ENCODE results near the gene IFT122.
"Not testable (repeated sequence)": the region's sequence is repeated elsewhere in the genome, so short reads cannot be mapped to it uniquely, and the experiment has no call there.

IFT122 gene

DNA sequence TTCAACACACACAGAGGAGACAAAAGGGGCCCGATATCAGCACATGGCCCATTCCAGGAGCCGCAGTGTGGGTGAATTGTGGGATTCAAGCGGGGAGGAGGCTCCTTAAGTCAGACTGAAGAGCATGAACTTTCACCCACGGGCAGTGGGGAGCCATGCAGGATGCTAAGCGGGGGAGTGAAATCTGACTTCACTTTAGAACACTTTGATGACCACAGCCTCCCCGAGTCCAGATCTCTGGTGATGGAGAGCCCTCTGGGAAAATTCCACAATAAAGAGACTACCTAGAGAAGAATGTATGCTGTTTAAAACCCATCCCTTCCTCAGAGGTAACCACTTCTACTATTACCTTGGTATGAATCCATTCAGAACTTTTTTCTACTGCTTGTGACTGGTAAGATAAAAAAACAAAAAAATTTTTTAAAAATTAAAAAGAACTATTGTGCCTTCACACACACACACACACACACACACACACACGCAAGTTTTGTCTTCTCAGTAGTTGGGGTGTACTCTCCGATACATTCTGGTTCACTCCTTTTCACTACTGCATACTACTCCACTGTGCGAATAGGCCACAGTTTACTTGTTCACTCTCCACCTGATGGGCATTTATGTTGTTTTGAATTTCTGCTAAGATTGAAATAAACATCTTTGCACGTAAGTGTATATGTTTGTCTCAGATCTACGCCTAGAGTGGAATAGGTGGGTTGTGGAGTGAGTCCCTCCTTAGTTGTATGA lies 100.9 kb downstream of the IFT122 start:
- no peak for DNase-seq (ENCODE audit: low read depth in 2 of 2)

DNA sequence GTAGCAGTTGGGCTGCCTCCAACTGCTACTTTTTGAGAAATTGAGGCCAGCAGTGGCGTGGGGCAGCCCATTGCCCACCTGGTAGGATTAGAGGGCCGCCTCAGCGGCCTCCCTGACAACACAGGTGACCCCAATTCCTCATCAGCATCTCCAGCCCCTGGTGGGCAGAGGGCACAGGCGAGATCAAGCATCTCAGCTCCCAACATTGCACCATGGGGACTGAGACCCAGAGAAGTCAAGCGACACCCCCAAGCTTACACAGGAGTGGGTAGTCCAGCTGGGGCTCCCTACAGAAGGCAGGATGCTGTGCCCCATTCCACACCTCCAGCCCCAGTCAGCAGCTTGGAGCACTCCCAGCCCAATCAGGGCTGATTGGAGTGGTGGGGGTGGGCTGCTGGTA lies 102.7 kb downstream of the IFT122 start:
- no peak for DNase-seq (ENCODE audit: low read depth in 2 of 2)

DNA sequence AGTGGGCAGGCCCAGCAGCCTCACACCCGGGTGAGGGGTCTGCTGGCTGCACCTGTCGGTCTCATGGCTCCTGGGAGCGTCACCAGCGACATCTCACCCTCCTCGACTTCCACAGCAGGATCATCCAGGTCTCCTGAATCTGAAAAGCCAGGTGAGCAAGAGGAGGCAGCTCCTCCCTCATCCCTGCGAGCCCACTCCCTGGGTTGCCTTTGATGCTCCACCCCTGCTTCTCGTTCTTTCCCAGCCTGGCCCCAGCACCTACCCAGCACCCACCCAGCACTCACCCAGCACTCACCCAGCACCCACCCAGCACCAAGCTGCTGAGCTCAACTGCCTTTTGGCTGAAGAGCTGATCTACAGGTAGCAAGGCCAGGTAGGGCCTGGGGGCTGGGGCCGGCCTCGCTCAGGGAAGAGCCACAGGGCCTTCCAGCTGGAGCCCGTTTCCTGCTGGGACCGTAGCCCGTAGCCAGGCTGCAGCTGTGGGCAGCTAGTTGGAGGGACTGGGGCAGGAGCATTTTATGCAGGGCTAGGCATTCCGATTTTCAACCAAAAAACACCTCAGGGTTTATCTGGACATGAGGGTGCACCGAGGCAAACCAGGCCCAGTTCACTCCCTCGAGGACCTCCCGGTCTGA lies 103.2 kb downstream of the IFT122 start, which contains the start of gene H1-8:
TSS of gene H1-8 (plus strand) at position 20 of the 635 bp plus-strand sequence. CDS start at position 64, 44 bp downstream.
- DNase-seq (ENCODE audit: low read depth in 2 of 2): no peak

DNA sequence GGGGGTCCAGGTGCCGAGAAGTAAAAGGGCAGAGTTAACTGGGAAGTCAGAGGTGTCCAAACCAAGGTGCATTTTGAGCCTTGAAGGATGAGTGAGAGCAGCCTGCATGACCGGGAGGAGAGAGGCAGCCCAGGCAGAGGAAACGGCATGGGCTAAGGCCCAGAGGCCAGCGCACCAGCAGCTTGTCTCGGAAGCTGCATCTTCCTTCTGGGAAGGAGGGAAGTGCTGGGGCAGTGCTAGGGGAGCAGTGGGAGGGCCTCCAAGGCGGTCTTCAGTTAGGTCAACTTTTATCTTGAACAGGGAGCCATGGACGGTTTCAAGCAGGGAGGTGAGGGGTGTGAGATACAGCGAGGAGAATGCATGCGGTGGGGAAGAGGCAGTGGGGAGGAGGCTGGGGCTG lies 104.0 kb downstream of the IFT122 start:
- no peak for DNase-seq (ENCODE audit: low read depth in 2 of 2)

DNA sequence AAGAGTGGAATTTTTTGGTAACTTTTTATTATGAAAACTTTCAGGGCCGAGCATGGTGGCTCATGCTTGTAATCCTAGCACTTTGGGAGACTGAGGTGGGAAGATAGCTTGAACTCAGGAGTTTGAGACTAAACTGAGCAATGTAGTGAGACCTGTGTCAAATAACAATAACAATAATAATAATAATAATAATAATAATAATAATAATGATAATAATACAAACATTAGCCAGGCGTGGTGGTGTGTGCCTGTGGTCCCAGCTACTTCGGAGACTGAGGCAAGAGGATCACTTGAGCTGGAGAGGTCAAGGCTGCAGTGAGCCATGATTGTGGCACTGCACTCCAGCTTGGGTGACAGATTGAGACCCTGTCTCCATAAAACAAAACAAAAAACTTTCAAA lies 105.9 kb downstream of the IFT122 start:
- DNase-seq (ENCODE audit: low read depth in 2 of 2): not testable (repeated sequence)

DNA sequence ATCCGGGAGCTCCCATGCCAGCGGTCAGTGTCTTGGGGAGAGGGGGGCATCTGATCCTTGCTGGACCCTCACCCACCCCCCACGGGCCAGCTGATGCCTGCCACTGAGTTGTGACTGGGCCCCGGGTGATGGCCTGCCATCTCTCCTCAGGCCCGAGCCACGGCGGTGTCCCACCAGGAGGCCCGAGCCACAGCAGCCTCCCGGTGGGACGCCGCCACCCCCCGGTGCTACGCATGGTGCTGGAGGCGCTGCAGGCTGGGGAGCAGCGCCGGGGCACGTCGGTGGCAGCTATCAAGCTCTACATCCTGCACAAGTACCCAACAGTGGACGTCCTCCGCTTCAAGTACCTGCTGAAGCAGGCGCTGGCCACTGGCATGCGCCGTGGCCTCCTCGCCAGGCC lies 107.2 kb downstream of the IFT122 start:
- DNase-seq (ENCODE audit: low read depth in 2 of 2): no peak

DNA sequence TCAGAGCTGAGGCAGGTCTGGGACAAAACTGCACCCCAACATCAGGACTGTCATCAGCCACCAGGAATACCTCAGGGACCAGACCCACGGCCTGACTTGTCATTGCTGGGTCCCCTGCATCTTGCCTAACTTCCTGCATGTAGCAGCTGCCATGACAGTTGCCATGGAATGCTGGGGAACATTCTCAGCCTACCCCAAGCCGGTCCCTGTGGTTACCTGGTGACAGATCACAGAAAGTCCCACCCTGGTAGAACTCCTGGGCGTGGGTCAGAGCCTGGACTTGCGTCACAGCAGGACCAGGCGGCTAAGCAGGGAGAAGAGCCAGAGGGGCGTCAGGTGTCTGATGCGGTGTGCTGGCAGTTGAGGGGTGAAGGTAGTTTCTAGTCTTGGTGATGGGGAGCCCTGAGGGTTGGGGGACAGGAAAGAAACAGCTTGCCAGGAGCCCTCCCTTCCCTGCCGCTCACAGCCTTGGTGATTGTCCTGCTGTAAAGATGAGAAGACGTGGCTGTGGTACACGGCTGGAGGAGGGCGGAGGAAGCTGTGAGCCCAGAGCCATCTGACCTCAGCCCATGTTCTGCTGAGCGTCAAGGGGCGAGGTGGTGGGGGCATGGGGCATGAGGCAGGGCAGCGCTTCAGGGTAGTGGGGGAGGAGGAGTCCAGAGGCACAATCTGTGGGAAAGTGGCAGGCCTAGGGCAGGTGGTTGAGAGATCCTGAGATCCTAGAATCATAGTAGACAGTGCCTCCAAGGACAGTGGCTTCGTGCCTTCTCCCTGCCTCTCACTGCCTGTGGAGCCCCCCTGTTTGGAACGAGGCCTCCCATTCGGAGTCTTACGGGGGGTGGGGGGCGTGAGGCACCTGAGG lies 108.3 kb downstream of the IFT122 start:
- DNase-seq (ENCODE audit: low read depth in 2 of 2): no peak

DNA sequence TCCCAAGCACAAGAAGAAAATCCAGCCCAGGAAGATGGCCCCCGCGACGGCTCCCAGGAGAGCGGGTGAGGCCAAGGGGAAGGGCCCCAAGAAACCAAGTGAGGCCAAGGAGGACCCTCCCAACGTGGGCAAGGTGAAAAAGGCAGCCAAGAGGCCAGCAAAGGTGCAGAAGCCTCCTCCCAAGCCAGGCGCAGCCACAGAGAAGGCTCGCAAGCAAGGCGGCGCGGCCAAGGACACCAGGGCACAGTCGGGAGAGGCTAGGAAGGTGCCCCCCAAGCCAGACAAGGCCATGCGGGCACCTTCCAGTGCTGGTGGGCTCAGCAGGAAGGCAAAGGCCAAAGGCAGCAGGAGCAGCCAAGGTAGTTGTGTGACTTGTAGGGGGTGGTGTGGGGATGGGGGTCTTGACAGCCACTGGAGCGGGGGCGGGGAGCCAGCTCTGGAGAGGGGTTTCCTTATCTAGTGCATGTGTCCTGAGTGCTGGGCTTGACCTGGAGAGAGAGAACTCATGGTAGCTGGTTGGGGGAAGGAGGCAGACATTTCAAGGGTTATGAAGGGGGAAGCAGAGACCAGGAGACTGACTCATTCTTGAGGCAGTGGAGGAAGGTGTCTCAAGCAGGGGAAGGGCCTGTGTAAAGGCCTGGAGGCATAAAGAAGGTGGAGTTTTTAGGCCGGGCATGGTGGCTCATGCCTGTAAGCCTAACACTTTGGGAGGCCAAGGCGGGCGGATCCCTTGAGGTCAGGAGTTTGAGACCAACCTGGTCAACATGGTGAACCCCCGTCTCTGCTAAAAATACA lies 109.2 kb downstream of the IFT122 start:
- no peak for DNase-seq (ENCODE audit: low read depth in 2 of 2)

DNA sequence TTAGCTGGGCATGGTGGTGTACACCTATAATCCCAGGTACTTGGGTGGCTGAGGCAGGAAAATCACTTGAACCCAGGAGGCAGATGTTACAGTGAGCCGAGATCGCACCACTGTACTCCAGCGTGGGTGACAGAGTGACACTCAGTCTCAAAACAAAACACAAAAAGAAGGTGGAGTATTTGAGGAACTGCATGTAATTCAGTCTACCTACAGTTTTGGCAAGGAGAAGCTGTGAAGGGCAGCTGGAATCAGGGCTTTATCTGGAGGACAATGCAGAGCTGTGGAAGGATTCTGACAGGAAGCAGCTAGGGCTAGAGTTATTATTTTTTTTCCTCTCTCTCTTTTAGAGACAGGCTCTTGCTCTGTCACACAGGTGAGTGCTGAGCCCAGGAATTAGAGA lies 109.8 kb downstream of the IFT122 start:
- DNase-seq (ENCODE audit: low read depth in 2 of 2): no peak

DNA sequence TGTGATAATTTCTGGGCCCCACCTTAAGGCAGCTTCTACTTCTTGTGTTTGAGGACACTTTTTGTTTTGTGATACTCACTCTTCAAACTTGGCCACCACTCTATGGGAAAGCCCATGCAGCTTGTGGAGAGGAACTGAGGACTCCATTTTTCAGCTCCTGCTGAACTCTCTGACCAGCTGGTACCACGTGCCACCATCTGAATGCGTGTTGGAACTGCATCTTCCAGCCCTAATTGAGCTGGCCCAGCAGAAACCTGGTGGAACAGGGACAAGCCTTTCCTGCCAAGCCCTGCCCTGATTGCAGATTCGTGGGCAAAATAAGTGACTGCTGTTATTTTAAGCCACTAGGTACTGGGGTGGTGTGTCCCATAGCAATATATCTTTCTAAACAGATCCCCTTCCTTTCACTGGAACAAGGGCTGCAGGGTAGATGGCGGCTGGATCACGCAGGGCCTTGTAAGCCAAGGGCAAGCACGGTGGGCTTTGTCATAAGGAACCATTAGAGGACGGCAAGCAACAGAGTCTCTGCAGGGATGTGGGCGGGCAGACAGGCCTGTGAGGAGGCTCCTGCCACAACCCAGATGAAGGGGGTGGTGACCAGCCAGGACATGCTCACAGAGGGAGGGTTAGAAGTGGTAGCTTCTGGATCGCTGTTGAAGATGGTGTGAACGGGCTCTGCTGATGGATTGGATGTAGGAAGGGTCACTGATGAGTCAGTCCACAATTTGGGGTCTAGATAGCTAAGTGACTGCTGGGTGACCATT lies 112.4 kb downstream of the IFT122 start:
- no peak for DNase-seq (ENCODE audit: low read depth in 2 of 2)

DNA sequence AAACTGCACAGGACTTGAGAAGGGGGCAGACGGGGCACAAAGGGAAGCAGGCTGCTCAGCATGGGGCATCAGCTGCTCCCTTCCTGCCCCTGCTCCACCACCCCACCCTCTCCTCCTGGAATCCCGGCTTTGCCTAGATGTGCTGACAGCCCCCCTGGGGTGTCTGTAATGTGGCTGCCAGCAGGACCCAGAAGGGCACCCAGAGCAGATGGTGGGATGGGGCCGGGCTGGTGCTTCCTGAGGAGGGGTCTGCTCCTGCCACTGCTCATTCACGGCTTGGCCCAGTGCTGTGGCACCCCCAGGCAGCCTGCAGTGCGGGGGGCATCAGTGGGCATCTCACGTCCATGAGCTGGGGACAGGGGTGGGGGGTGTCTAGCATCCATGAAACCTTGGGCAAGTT lies 113.1 kb downstream of the IFT122 start:
- DNase-seq (ENCODE audit: low read depth in 2 of 2): no peak

DNA sequence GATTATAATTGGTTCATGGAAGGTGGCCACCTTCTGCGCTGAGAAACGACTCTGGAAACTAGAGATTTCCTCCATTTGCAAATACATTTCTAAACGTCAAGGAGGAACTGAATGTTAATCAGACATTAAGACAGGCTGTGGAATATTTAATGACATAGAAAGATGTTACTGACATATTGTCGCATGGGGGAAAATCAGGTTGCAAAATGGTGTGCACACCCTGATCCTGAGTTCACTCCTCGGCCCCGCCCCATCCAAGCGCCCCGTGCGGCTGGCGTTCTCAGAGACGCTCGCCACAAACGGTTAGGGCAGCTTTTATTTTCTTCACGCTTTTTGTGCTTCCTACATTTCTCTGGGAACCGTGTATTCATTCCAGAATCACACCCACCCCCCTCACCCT lies 113.7 kb downstream of the IFT122 start:
- no peak for DNase-seq (ENCODE audit: low read depth in 2 of 2)

DNA sequence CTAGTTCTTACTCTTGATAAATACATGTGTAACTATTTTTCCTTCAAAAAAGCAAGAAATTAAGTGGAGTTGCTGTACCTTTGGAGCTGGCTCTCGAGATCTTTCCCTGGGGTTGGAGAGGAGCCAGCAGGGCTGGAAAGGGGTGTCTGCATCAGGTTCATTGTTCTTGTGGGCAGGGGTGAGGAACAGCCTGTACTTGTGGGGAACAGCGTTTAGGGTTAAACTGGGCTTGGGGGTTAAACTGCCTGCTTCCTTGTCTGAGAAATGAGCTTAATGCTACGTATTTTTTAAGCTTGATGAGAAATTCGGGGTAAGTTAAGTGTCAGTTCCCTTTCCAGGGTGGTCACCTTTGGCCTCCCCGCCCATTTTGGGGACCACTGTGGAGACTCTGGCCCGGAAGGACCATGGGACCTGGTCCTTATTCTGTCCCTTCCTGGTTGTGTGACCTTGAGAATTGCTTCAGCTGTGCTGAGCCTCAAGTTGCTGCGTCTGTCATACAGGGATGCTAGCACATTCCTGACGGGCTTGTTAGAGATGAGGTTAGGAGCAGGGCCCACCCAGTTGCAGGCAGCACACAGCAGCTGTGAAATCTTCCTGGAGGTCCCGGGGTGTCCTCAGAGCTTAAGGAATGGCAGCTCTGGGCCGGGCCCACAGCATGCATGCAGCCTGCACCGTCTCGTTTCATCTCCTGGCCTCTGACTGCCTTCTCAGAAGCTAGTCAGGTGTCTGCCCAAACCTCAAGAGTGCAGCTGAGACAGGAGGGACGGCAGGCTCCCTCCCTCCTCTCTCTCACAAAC lies 114.5 kb downstream of the IFT122 start:
- DNase-seq (ENCODE audit: low read depth in 2 of 2): no peak

DNA sequence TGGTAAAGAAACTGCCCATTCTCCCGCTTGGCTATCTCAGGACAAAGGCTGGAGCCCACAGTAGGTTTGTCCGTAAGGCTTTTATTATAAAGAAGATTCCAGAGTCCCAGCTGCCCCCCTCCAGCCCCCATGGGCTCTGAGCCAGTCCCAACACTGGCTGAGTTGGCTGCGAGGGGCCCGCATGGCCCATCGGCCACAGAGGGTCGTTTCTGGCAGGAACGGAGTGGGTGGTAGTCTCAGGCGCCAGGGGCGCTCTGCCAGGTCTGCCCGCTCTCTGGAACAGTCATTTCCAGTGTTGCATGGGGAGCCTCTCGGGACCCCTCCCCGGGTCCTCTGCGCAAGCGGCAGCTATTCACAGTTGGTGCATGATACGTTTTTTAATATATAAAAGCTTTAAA lies 115.1 kb downstream of the IFT122 start:
- DNase-seq (ENCODE audit: low read depth in 2 of 2): no peak

DNA sequence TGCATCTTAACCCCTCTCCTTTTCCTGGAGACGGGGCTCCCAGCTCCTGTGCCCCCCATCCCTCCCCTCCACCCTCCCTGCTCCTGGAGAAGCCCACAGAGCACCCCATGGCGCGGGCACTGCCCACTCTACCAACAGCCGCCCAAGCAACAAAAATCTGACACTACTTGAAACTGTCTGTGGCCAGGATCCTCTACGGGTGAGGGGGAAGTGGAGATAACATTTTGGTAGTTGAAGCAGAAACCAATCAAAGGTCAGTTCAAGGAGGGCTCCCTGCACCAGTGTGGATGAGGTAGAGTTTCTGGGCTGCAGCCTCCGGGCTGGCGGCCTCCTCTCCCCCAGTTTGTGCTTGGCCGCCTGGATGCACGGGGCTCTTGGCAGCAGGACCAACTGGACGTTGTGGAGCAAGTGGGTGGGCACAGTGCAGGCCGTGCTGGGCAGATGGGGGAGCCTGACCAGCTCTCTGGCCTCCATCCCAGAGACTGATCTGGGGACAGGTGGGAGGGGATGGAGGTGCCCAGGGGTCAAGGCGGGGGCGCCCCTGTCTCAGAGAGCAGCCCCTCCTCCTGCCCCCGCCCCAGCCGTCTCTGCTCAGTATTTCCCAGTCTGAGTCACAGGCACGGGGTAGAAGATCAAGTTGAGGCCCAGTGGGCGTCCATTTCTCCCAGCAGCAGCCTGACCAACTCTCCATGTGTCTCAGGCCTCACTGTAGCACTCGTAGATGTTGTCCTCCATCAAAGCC lies 115.8 kb downstream of the IFT122 start:
- no peak for DNase-seq (ENCODE audit: low read depth in 2 of 2)

DNA sequence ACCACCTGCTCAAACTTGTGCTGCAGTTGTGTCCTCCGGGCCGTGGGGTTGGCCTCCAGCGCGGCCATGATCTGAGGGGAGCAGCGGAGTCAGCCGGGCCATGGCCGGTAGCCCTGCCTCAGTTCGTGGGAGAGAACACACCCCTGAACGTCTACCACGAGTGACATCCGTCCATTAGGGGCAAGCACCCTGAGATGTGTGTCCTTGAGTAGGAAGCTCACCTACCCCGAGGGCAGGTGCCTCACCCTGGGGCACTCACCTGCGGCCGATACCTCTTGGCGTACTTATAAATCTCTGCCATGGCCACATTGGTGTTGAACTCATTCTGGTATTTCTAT lies 116.3 kb downstream of the IFT122 start:
- DNase-seq (ENCODE audit: low read depth in 2 of 2): no peak

DNA sequence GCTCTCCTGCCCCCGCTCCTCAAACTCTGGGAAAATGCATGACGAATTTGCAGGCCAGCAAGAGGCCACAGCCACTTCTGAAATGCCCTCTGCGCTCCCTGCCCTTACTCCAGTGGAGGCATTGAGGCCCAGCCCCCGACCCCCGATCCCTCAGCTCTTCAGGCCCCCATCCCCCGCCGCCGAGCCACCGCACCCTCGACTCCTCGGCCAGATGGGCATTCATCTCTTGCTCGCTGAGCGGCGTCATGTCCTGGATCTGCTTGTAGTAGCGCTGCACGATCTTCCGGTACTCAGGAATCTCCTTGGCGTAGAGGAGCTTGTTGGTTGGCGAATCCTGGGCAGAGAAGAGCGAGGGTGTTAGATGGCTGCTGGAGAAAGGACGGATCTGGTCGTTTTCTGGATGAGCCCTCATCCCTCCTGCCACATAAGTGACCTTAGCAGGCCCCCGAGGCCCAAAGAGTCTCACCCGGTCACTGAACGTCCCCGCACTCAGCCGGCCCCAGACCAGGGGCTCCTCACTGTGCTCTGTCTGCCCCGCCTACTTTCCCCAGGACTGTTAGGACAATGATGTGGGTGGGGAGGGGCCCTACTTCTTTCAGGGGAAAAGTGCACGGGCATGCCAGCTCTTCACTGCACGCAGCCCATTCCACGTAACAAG lies 117.0 kb downstream of the IFT122 start:
- no peak for DNase-seq (ENCODE audit: low read depth in 2 of 2)

DNA sequence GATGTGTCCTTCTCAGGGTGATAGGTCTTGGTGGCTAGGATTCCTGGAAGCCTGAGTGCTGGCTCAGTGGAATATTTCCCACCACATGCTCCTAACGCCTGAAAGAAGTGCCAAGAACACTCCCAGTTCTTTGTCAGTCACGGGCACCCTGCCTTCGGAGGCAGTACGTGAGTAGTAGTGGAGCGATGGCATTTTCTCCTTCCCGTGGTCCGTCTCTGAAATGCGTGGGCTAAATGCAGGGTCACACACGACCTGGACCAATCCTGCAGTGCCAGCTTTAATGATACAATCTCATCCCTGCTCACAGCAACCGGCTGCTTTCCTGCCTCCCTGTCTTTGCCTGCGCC lies 117.5 kb downstream of the IFT122 start:
- DNase-seq (ENCODE audit: low read depth in 2 of 2): no peak

DNA sequence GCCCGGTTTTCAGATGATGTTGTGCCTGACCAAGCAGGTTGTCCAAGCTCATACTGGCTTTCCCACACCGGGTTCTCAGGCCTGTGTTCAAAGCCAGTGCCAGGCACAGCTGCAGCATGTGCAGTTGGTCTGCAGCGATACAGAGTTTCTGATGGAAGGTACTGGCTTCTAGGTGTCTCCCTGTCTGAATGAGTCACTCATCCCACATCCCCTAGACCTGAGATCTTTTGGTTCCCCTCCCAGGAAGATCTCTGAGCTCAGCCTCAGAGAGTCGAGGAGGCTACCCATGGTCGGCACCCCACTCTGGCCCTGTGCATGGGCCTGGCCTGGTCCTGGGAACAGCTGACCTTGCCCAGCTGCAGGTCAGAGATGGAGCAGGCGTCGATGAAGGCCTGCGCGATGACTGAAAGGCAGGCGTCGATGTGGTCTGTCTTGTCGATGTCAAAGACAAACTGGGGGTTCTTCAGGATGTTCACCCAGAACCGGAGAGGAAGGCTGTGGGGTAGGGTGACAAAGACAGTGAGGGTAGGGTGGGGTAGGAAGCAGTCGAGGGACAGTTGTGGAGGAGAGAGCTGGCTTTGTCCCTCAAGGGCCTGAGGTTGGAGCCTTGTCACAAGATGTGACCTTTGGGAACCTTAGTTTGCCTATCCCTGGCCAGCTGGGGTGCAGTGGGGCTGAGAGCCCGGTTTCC lies 118.2 kb downstream of the IFT122 start:
- DNase-seq (ENCODE audit: low read depth in 2 of 2): no peak
